ENCODE measurements around the gene PCNT. TPM values are rescaled to one million over a fixed set of nuclear protein-coding genes. Genes with fewer than 3 reads are reported as not detected.
"Not testable (repeated sequence)": the region's sequence is repeated elsewhere in the genome, so short reads cannot be mapped to it uniquely, and the experiment has no call there.

PCNT gene
- total RNA-seq, 1 experiment from 2014 or later = 5.2 TPM

GRCh38 chr21:46454634-46455390 lies 130.9 kb downstream of the PCNT start:
- DNase-seq (ENCODE audit: low spot score) = no peak

GRCh38 chr21:46455575-46456385 lies 131.8 kb downstream of the PCNT start:
- DNase-seq (ENCODE audit: low spot score) = peak; percentile 38

DNA sequence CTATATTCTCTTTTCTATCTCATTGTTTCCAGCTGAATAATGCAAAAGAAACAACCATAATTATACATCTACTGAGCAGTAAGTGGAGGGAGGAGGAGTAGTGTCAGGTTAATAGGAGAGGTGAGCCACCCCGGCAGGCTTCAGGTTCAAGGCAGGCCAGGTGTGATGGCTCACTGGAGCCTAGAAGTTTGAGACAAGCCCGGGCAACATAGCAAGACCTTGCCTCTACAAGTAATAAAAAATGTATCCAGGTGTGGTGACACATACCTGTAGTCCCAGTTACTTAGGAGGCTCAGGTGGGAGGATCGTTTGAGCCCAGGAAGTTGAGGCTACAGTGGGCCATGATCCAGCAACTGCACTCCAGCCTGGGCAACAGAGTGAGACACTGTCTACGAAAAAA lies 132.8 kb downstream of the PCNT start:
- no peak for DNase-seq (ENCODE audit: low spot score)

GRCh38 chr21:46457801-46458314 lies 133.9 kb downstream of the PCNT start:
- DNase-seq (ENCODE audit: low spot score) = no peak

DNA sequence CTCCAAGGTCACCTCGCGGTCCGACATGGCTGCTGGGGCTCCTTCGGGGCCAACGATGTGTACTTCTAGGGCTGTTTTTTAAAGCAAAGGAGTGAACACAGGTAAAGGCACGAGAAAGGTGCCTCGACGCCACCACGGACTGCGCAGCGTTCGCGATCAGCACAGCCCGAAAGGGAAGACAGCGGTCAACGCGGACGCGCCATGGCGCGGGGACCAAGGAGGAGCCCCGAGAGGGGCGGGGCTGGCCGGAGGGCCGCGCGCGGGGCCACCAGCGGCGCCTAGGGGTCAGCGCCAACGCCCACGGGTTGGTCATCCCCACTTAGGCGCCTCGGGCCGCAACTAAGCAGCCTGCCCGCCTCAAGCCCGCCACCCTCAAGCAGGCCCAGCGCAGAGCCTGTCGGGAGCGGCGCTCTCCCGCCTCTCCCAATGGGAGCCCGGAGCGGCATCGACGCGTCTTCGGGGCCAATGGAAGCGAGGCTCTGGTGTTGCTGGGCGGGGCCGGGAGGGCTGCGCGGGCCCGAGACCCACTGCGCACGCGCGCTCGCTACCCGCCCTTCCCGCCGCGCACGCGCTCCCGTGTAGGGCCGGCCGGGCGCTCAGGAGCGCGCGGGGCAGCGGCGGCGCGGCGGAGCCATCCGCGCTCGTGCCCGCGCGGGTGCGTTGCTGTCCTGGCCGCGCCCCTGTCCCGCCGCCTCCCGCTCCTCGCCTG lies 134.5 kb downstream of the PCNT start, which contains the start of gene DIP2A:
DIP2A (plus strand) TSS at position 577 of the 709 bp plus-strand sequence. CDS start 241 bp downstream, outside the sequence.
- peak; percentile 97 for DNase-seq (ENCODE audit: low spot score)

- DNase-seq (ENCODE audit: low spot score) = no peak
These were observed 135.0 kb downstream of the PCNT start for GRCh38 chr21:46459024-46459355.

- no peak for DNase-seq (ENCODE audit: low spot score)
These were observed 135.6 kb downstream of the PCNT start for GRCh38 chr21:46459356-46460112.

DNA sequence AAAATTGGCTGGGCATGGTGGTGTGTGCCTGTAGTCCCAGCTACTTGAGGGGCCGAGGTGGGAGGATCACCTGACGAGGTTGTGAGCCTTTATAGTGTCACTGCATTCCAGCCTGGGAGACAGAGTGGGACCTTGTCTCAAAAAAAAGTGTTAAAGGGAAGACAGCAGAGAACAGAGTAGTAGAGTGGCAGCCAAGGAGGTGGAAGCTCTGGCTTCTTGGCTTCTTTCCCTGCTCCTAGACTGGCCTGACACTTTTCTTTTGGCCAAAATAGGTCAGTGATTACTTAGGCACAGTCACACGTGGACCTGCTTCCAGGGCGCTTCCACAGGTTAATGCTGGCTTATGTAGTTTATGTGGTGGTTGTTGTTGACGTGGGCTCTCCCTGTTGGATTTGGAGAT lies 138.0 kb downstream of the PCNT start:
- no peak for DNase-seq (ENCODE audit: low spot score)

GRCh38 chr21:46465153-46465552 lies 141.2 kb downstream of the PCNT start:
- DNase-seq (ENCODE audit: low spot score) = not testable (repeated sequence)

- DNase-seq (ENCODE audit: low spot score) = no peak
These were observed 141.7 kb downstream of the PCNT start for GRCh38 chr21:46465651-46466050.

- no peak for DNase-seq (ENCODE audit: low spot score)
These were observed 144.3 kb downstream of the PCNT start for GRCh38 chr21:46468108-46468774.

GRCh38 chr21:46469275-46469674 lies 145.3 kb downstream of the PCNT start:
- DNase-seq (ENCODE audit: low spot score) = no peak

GRCh38 chr21:46471514-46471913 lies 147.6 kb downstream of the PCNT start:
- DNase-seq (ENCODE audit: low spot score) = no peak

DNA sequence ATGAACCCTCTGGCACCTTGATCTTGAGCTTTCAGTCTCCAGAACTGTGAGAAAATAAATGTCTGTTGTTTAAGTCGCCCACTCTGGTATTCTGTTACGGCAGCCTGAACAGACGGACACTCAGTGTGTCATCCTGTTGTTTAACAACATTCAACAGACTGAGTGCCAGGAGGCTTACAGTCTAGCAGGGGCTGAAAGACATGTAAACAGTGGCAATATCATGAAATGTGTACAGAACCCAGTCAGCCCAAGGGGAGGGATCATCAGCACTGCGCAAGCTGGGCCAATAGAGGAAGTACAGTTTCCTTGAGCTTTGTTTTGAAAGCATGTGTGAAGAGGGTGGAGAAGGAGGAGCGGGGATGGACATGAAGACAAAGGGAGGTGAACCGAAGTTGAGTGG lies 148.3 kb downstream of the PCNT start:
- no peak for DNase-seq (ENCODE audit: low spot score)

GRCh38 chr21:46474382-46474781 lies 150.4 kb downstream of the PCNT start:
- no peak for DNase-seq (ENCODE audit: low spot score)

GRCh38 chr21:46475296-46475695 lies 151.3 kb downstream of the PCNT start:
- DNase-seq (ENCODE audit: low spot score) = no peak

DNA sequence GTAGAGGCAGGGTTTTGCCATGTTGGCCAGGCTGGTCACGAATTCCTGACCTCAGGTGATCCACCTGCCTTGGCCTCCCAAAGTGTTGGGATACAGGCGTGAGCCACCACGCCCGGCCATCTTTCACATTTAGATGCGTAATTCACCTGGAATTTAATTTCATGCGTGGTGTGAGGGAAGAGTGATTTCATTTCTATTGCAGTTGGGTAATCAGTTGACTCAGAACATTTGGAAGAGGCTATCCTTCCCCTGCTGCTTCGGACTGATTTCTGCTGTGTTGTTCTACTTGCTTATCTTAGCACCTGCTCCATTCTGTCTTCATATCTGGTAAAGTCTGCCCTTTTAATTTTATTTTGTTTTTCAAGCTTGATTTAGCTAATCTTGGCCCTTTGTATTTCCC lies 153.8 kb downstream of the PCNT start:
- DNase-seq (ENCODE audit: low spot score) = no peak

GRCh38 chr21:46478910-46479309 lies 155.0 kb downstream of the PCNT start:
- no peak for DNase-seq (ENCODE audit: low spot score)

DNA sequence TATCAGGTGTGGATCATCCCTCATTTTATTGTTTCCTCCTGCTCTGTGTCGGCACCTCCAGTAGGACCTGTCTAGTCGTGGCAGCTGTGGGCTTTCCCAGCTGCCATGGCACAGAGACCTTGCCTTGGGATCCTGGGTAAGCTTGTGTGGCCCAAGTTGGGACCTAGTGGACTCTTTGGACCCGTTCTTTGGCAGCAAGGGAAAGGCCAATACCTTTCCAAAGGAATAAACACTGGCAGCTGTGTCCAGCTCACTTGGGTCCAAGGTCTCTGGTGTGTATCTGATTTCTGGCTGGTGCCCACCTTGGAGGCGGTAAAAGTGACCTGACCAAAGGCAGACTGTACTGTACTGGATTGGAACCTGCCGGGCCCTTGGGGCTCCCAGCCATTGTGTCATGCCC lies 156.5 kb downstream of the PCNT start:
- no peak for DNase-seq (ENCODE audit: low spot score)

DNA sequence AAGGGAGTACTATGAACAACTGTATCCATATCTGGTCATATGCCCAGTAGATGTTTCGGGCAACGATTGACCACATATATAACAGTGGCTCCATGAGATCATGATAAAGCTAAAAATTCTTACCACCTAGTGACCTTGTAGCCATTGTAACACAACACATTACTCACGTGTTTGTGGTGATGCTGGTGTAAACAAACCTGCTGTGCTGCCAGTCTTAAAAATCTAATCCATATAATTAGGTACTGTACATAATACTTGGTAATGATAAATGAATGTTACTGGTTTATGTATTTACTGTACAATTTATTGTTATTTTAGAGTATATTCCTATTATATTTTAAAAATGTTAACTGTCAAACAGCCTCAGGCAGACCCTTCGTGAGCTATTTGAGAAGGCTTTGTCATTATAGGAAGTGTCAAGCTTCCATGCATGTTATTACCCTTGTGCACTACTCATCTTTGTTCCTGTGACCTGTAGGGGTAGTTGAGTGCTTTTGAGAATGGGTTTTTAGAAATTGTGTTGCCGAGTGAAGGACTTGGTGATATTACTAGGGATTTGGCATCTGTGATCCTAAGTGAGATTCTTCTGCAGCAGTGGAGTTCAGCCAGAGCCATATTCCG lies 158.4 kb downstream of the PCNT start:
- peak; percentile 50 for DNase-seq (ENCODE audit: low spot score)

- DNase-seq (ENCODE audit: low spot score) = no peak
These were observed 158.9 kb downstream of the PCNT start for GRCh38 chr21:46482846-46483231.

All from H4 (cell line).